Dermis blood vessel endothelial cell (primary cell): ENCODE results near the gene ASB3. TPM values are rescaled to one million over a fixed set of nuclear protein-coding genes. Genes with fewer than 3 reads are reported as not detected.
"Not testable (repeated sequence)": the region's sequence is repeated elsewhere in the genome, so short reads cannot be mapped to it uniquely, and the experiment has no call there.

Experiments used
- DNase-seq: peaks from one replicate; pipeline ENCODE4 v3.0.0; 2010
- total RNA-seq: library from RNA; depleted of rRNA; stranded (reverse); fragments of >200 nt; gene quantifications from 2 replicates; pipeline ENCODE4 v1.2.3, GENCODE V29; 2014

ASB3 gene, protein sequence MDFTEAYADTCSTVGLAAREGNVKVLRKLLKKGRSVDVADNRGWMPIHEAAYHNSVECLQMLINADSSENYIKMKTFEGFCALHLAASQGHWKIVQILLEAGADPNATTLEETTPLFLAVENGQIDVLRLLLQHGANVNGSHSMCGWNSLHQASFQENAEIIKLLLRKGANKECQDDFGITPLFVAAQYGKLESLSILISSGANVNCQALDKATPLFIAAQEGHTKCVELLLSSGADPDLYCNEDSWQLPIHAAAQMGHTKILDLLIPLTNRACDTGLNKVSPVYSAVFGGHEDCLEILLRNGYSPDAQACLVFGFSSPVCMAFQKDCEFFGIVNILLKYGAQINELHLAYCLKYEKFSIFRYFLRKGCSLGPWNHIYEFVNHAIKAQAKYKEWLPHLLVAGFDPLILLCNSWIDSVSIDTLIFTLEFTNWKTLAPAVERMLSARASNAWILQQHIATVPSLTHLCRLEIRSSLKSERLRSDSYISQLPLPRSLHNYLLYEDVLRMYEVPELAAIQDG
- 28.6 and 30.9 TPM in 2 replicates for total RNA-seq

GRCh38 chr2:53786705-53787613, at the start of gene ASB3, which contains the start of gene ERLEC1:
TSS of gene ASB3 (minus strand) at chr2:53786953. CDS start at chr2:53765572, 21,381 bp downstream.
TSS of gene ERLEC1 (plus strand) at chr2:53787044. CDS start at chr2:53787211, 167 bp downstream.
- DNase-seq = peak; percentile 86

GRCh38 chr2:53829980-53830290, 43.2 kb upstream of the ASB3 start:
- DNase-seq = not testable (repeated sequence)

GRCh38 chr2:53829273-53829979, 42.7 kb upstream of the ASB3 start:
- DNase-seq = no peak

- DNase-seq = no peak
Measured at GRCh38 chr2:53828331-53828730, 41.6 kb upstream of the ASB3 start.

GRCh38 chr2:53827398-53828175, 40.8 kb upstream of the ASB3 start:
- no peak for DNase-seq

DNA sequence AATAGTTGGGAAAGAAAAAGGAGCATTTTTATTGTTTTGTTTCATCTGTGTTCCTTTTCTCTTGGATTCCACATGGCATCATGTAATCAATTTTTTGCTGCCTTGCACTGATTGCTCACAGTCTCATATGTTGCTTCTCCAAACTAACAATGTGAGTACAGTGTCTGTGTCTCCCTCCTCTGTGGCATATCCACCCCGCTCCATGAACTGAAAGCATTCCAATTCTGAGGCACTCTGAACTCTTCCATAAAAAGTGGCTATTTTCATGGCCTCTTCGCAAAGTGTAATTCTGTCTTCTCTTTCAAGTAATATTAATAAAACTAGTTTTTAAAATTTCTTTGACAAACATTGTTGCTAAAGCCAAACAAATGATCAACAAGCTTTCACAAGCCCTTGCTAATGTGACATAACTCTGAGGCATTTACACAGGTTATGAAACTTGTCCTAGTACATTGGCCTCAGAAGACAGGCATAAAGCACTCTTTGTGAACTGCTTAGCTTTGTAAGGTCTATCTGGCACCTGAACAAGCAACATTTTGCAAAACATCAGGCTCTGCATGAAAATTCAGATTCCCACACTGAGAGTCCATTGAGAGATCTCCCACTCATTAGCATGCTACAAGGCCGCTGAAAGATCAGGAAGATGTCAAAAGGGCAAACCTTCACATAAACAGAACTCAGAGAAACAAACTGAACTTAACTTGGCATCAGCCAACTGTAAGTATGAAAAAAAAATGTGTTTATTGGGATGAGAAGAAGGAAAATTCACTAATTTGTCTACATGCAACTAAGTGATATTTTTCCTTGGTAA, 40.0 kb upstream of the ASB3 start:
- DNase-seq = no peak

GRCh38 chr2:53826030-53826410, 39.3 kb upstream of the ASB3 start:
- no peak for DNase-seq

- peak; percentile 9 for DNase-seq
Measured at GRCh38 chr2:53823639-53824038, 36.9 kb upstream of the ASB3 start.

DNA sequence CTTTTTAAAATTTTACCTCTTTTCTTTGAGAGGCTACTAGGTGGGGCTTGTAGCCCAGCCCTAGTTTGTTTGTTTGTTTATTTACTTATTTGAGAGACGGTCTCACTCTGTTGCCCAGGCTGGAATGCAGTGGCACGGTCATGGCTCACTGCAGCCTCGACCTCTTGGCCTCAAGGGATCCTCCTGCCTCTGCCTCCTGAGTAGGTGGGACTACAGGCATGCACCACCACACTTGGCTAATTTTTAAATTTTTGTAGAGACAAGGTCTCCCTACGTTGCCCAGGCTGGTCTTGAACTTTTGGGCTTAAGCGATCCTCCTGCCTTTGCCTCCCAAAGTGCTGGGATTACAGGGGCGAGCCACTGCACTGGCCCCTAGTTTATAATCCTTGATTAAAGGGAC, 35.1 kb upstream of the ASB3 start:
- no peak for DNase-seq

DNA sequence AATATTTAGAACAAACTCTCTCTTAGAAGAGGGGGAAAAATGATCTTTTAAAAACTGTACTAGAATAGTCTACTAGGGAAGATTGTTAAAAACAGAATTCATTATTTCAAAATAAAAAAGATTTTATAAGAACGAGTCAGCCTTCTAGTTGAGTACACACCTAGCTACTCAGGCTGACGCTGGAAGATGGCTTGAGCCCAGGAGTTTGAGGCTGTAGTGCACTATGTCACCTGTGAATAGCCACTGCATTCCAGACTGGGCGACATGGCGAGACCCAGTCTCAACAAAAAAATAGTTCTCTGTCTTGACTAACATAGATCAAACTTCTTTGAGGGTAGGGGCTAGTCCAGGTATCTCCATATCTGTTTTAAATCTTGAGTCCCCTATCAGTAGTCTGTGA, 34.0 kb upstream of the ASB3 start:
- no peak for DNase-seq

DNA sequence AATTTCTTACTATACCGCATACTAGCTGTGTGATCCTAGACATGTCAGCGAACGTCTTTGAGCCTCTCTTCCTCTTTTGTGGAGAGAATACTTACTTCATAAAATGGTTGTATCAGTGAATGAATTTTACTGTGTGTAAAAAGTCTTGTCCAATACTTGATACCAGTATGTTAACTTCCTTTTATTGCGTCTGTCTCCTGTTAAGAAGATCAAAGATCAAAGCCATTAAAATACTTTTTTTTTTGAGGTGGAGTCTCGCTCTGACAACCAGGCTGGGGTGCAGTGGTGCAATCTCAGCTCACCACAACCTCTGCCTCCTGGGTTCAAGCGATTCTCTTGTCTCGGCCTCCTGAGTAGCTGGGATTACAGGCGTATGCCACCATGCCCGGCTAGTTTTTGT, 33.3 kb upstream of the ASB3 start:
- DNase-seq = no peak

DNA sequence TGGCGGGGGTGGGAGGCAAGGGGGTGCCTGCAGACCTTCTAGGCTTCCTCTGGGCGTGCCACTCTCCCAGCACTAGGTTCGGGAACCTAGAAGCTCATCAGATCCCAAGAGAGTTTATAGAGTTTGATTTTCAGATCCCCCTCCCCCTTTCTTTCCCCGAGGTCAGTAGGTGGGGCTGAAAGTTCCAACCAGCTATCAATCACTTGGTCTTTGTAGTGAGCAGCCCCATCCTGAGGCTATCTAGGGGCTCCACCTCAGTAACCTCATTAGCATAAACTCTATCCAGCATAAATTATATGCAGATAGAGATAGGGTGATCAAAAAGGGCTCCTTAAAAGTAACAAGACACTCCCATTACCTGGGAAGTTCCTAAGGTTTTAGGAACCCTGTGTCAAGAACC, 32.9 kb upstream of the ASB3 start:
- no peak for DNase-seq

- DNase-seq = no peak
Measured at GRCh38 chr2:53818854-53819435, 32.2 kb upstream of the ASB3 start.

DNA sequence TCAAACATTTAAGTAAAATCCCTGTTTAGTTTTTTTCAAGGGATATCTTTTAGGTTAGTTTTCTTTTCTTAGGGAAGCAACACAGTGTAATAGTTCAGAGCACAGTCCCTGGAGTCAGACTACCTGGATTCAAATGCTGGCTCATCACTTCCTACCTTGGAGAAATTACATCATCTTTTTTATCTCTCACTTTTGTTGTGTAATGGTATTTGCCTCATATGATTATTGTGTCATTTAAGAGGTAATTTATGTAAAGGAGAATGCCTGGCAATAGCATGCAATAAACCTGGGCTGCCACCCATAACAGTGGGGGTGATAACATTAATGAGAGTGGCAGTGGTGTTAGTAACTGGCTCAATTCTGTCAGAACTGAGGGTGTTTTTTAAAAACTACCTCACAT, 26.4 kb upstream of the ASB3 start:
- DNase-seq = no peak

DNA sequence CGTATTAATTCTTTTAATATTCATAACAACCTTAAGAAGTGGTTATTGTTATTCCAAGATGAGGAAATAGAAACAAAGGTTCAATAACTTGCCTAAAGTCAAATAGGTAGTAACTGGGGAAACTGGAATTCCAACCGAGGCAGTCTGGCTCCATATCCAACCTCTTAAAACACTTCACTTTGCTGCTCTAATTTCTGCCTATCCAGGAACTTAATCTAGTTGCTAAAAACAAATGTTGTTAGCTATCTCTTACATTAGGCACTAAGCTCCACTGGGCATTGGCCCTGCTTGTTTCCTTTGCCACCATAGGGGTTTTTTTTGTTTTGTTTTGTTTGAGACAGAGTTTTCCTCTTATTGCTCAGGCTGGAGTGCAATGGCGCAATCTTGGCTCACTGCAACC, 24.8 kb upstream of the ASB3 start:
- DNase-seq = no peak

GRCh38 chr2:53802617-53803151, 15.9 kb upstream of the ASB3 start:
- DNase-seq = peak; percentile 18

GRCh38 chr2:53801547-53801946, 14.8 kb upstream of the ASB3 start:
- DNase-seq = no peak

- DNase-seq = no peak
Measured at GRCh38 chr2:53793821-53794220, 7.1 kb upstream of the ASB3 start.

GRCh38 chr2:53793261-53793660, 6.5 kb upstream of the ASB3 start:
- no peak for DNase-seq

GRCh38 chr2:53787614-53788289, 999 bp upstream of the ASB3 start:
- DNase-seq = peak; percentile 54
